Psoas muscle (tissue), 8 donors: ENCODE data around the gene SH2D3C. TPM values are rescaled to one million over a fixed set of nuclear protein-coding genes. Genes with fewer than 3 reads are reported as not detected.
"Not testable (repeated sequence)": the region's sequence is repeated elsewhere in the genome, so short reads cannot be mapped to it uniquely, and the experiment has no call there.

Source experiments
- ATAC-seq, 4 donors: fragments of 200-7000 bp; cut with Tn5 transposase; one replicate each; pipeline ENCODE4 v1.9.1; 2020; ENCODE audit warnings: moderate library complexity in 3 of 4, mild to moderate bottlenecking in 2 of 4
- DNase-seq, 2 donors: peaks; one replicate each; pipeline ENCODE4 v3.0.0-alpha.2; 2020
- H3K27ac ChIP-seq: fragments of 200-600 bp; one replicate; pipeline ENCODE4 v1.8.0; 2022
- H3K27me3 ChIP-seq, 3 donors: fragments of 200-600 bp in 1 of 3; one replicate each; pipeline versions ENCODE4 v1.6.1 to v1.8.0; 2013 to 2022; ENCODE audit warnings: low read length in 2 of 3, mild to moderate bottlenecking in 2 of 3, moderate library complexity in 1 of 3; ENCODE audit not compliant: insufficient read depth in 3 of 3
- H3K36me3 ChIP-seq, 2 donors: fragments of 200-600 bp in 1 of 2; one replicate each; pipeline versions ENCODE4 v1.6.1 to v1.8.0; 2013 to 2022; ENCODE audit warnings: low read depth in 1 of 2, mild to moderate bottlenecking in 1 of 2, moderate library complexity in 1 of 2; ENCODE audit not compliant: insufficient read depth in 1 of 2
- H3K4me1 ChIP-seq: fragments of 200-600 bp; one replicate; pipeline ENCODE4 v1.8.0; 2022
- H3K4me3 ChIP-seq: fragments of 200-600 bp; one replicate; pipeline ENCODE4 v1.8.0; 2022; ENCODE audit warnings: mild to moderate bottlenecking
- H3K9me3 ChIP-seq: fragments of 200-600 bp; one replicate; pipeline ENCODE4 v1.8.0; 2022
- CTCF ChIP-seq: fragments of 200-600 bp; IDR thresholded peaks from one replicate; pipeline ENCODE4 v1.8.0; 2022; ENCODE audit warnings: antibody characterized with exemption
- WGBS, 3 donors: extraction: QIAGEN DNeasy Blood & Tissue Kit; methylation state at CpG; one replicate each; pipeline versions ENCODE4 v1.1.6 to v1.1.7; 2013; 5-methylcytosine and 5-hydroxymethylcytosine counted together
- intact Hi-C, 2 donors: fragments of 100-400 bp; cut with DNase I; formaldehyde crosslinking; loops; one replicate each; pipeline versions ENCODE4 v1.11.0 to v1.14.2; 2022
- polyA plus RNA-seq, 3 donors: library from polyadenylated mRNA; stranded (reverse); fragments of 200-250 nt; gene quantifications; one replicate each; pipeline ENCODE4 v1.2.3, GENCODE V29; 2013
- total RNA-seq, 4 donors: library from RNA; stranded (reverse); fragmentation: NEBNext Ultra II Directional in 2 of 4; extraction: Animal tissue kit (Norgen Biotek cat#: 25700) in 2 of 4; gene quantifications; one replicate each; pipeline versions ENCODE4 v1.2.1 to v1.2.4, GENCODE V29; 2021 to 2023
- donor health status: healthy with polysubstance abuse.
- donor health status: DM: no; HTN: no; CAD: no; lungs with moderate emphysema.
- donor health status: Bipolar disorder and iron deficiency.
- donor health status: healthy.
- donor health status: DM: yes; HTN: yes; CAD: no.
- donor health status: DM: no; HTN: no; CAD: no.
- donor health status: DM: no; HTN: no; CAD: no.
- donor health status: DM: yes; HTN: yes; CAD: no.

The SH2D3C gene
- total and polyA plus RNA-seq, 7 donors: 5.3 to 12.0 (median 10.0) TPM

- peaks cover 0 to 36% (median 8%) of the 10 kb centered on the region in 3 donors for H3K27me3 ChIP-seq
- intact Hi-C loops: no loop called here
Measured at GRCh38 chr9:127758843-127759242, 19.6 kb downstream of the SH2D3C start.

GRCh38 chr9:127756776-127757175 is 21.7 kb downstream of the SH2D3C start:
- H3K4me1 ChIP-seq, intact Hi-C loops, DNase-seq, H3K4me3 ChIP-seq, H3K36me3 ChIP-seq, H3K27ac ChIP-seq, ATAC-seq, H3K9me3 ChIP-seq: not testable (repeated sequence)
- H3K27me3 ChIP-seq: peaks cover 0 to 49% (median 15%) of the 10 kb centered on the region in 3 donors
- WGBS, 3 donors: 62 to 73% (median 69%) methylated on average over 11 of the region's 11 CpGs

More at GRCh38 chr9:127758843-127759242, 19.6 kb downstream of the SH2D3C start:
- no peak for TF ChIP-seq CTCF
- WGBS, 3 donors: 73 to 82% (median 75%) methylated on average over 5 of the region's 5 CpGs
- H3K36me3 ChIP-seq: no peaks in the 10 kb centered on the region
- ATAC-seq (no peak), DNase-seq (no peak)
- no peak overlapping the region for H3K27ac ChIP-seq
- H3K4me3 ChIP-seq: no peak overlapping the region
- peaks cover 4% of the 10 kb centered on the region for H3K4me1 ChIP-seq
- no peaks in the 10 kb centered on the region for H3K9me3 ChIP-seq

- intact Hi-C loops: no loop called here
- peaks cover 0 to 45% (median 14%) of the 10 kb centered on the region in 3 donors for H3K27me3 ChIP-seq
- DNase-seq: no peak
- no peaks in the 10 kb centered on the region for H3K9me3 ChIP-seq
- no peak for ATAC-seq
- peak overlapping the region; percentile 43 for H3K4me3 ChIP-seq
- no peak for TF ChIP-seq CTCF
- WGBS, 3 donors: 86 to 95% (median 92%) methylated on average over 2 to 3 of the region's 3 CpGs
- H3K36me3 ChIP-seq: peaks cover 0 to under 1% of the 10 kb centered on the region in 2 donors
- H3K4me1 ChIP-seq: no peaks in the 10 kb centered on the region
- H3K27ac ChIP-seq: no peak overlapping the region
Measured at GRCh38 chr9:127756233-127756632, 22.2 kb downstream of the SH2D3C start.

GRCh38 chr9:127755061-127756060 is 23.1 kb downstream of the SH2D3C start:
- no peak overlapping the region for H3K27ac ChIP-seq
- ATAC-seq (peak in 3 of 4 donors; percentile 18 to 38 (median 21)), DNase-seq (no peak)
- peaks cover 0 to 45% (median 14%) of the 10 kb centered on the region in 3 donors for H3K27me3 ChIP-seq
- 16 to 26% (median 22%) methylated on average over 30 to 60 of the region's 61 CpGs for WGBS, 3 donors
- no peaks in the 10 kb centered on the region for H3K9me3 ChIP-seq
- no peaks in the 10 kb centered on the region for H3K4me1 ChIP-seq
- H3K36me3 ChIP-seq: peaks cover 0 to 4% of the 10 kb centered on the region in 2 donors
- TF ChIP-seq CTCF: no peak
- peak overlapping the region; percentile 43 for H3K4me3 ChIP-seq
- intact Hi-C loops: no loop called here
